ENCODE results near the gene DIP2B. TPM values are rescaled to one million over a fixed set of nuclear protein-coding genes. Genes with fewer than 3 reads are reported as not detected.

The DIP2B gene
- total RNA-seq, 2 experiments from 2014 or later = 17.0 to 24.1 TPM

- no peak overlapping the region for H3K27ac ChIP-seq (ENCODE audit: low read depth, low read length, poor library complexity, severe bottlenecking)
- no peaks in the 10 kb centered on the region for H3K9me2 ChIP-seq (ENCODE audit: insufficient read depth, low read length)
- H2AFZ ChIP-seq (ENCODE audit: low read length) = no peak overlapping the region
- peaks cover 45% of the 10 kb centered on the region for H3K36me3 ChIP-seq (ENCODE audit: insufficient read depth, low read length)
- H3K4me2 ChIP-seq (ENCODE audit: low read length) = no peak overlapping the region
- no peak for DNase-seq (ENCODE audit: low spot score)
- no peaks in the 10 kb centered on the region for H3K9me3 ChIP-seq (ENCODE audit: low read length)
- H3K4me3 ChIP-seq (ENCODE audit: low read depth, low read length, poor library complexity, severe bottlenecking) = no peak overlapping the region
- POLR2A ChIA-PET = no interaction called here
- TF ChIP-seq, protein P1, sequence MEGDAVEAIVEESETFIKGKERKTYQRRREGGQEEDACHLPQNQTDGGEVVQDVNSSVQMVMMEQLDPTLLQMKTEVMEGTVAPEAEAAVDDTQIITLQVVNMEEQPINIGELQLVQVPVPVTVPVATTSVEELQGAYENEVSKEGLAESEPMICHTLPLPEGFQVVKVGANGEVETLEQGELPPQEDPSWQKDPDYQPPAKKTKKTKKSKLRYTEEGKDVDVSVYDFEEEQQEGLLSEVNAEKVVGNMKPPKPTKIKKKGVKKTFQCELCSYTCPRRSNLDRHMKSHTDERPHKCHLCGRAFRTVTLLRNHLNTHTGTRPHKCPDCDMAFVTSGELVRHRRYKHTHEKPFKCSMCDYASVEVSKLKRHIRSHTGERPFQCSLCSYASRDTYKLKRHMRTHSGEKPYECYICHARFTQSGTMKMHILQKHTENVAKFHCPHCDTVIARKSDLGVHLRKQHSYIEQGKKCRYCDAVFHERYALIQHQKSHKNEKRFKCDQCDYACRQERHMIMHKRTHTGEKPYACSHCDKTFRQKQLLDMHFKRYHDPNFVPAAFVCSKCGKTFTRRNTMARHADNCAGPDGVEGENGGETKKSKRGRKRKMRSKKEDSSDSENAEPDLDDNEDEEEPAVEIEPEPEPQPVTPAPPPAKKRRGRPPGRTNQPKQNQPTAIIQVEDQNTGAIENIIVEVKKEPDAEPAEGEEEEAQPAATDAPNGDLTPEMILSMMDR (conservative IDR thresholded peaks at IDR 0.05; ENCODE audit: low read length) = no peak
- TF ChIP-seq EZH2phosphoT487 (IDR thresholded peaks at IDR 0.05; ENCODE audit: borderline replicate concordance, low read depth, low read length) = no peak
- CTCF ChIA-PET (ENCODE audit: unreplicated experiment) = no interaction called here
- intact Hi-C loops (cut with micrococcal nuclease; ENCODE audit: unreplicated experiment) = no loop called here
- no TSS peak for BruUV-seq (replicated peaks)
- H3K4me1 ChIP-seq (ENCODE audit: insufficient read depth, low read length, poor library complexity, severe bottlenecking) = no peaks in the 10 kb centered on the region
- no peaks in the 10 kb centered on the region for H4K20me1 ChIP-seq (ENCODE audit: insufficient read depth, low read length)
- no peaks in the 10 kb centered on the region for H3K79me2 ChIP-seq (ENCODE audit: insufficient read depth, low read depth, low read length)
Observed at GRCh38 chr12:50706606-50707005, 201.8 kb downstream of the DIP2B start.

DNA sequence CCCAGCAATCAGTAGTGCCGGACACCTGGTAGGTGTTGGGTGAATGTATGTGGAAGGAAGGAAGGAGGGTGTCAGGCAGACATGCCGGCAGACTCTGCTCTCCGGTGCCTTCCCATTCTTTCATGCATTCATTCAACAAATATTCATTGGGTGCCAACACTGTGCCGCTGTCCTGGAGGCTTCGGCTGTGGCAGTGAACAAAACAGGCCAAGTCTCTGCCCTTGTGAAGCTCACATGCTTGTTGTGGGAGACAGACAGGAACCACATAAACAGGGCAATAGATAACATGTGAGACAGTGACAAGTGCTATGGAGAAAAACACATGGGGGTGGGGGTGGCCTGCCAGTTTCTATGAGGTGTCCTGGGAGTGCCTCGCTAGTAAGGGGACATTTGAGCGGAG, 202.6 kb downstream of the DIP2B start:
- intact Hi-C loops (cut with micrococcal nuclease; ENCODE audit: unreplicated experiment) = no loop called here

DNA sequence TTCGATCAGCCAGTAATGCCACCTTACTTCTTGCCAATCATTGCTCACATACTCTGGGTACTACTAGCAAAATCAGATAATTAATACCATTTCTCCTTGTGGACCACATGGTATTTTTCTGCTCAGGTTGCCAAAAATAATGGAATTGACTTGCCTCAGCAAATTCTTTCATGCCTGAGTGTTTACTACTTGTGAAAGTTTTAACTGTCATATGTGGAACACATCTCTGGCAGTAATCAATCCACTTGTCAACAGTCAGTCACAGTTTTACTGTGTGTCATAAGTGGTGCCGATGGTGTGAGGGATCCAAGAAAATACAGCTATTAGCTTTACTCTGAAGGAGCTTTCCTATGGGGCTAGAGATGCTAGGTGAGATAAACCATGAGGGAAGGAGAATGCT, 203.8 kb downstream of the DIP2B start:
- intact Hi-C loops (cut with micrococcal nuclease; ENCODE audit: unreplicated experiment) = no loop called here
- H3K4me2 ChIP-seq (ENCODE audit: low read length) = no peak overlapping the region
- ChIA-PET POLR2A (no interaction called here), CTCF (ENCODE audit: unreplicated experiment) (no interaction called here)
- no peaks in the 10 kb centered on the region for H3K9me3 ChIP-seq (ENCODE audit: low read length)
- no peak for TF ChIP-seq EZH2phosphoT487 (IDR thresholded peaks at IDR 0.05; ENCODE audit: borderline replicate concordance, low read depth, low read length)
- TF ChIP-seq, protein P1 (conservative IDR thresholded peaks at IDR 0.05; ENCODE audit: low read length) = no peak
- H3K27ac ChIP-seq (ENCODE audit: low read depth, low read length, poor library complexity, severe bottlenecking) = no peak overlapping the region
- no peaks in the 10 kb centered on the region for H4K20me1 ChIP-seq (ENCODE audit: insufficient read depth, low read length)
- H3K4me1 ChIP-seq (ENCODE audit: insufficient read depth, low read length, poor library complexity, severe bottlenecking) = no peaks in the 10 kb centered on the region
- H3K36me3 ChIP-seq (ENCODE audit: insufficient read depth, low read length) = peaks cover 55% of the 10 kb centered on the region
- H2AFZ ChIP-seq (ENCODE audit: low read length) = no peak overlapping the region
- BruUV-seq (replicated peaks) = no TSS peak
- H3K79me2 ChIP-seq (ENCODE audit: insufficient read depth, low read depth, low read length) = no peaks in the 10 kb centered on the region
- DNase-seq (ENCODE audit: low spot score) = no peak
- H3K4me3 ChIP-seq (ENCODE audit: low read depth, low read length, poor library complexity, severe bottlenecking) = no peak overlapping the region
- no peaks in the 10 kb centered on the region for H3K9me2 ChIP-seq (ENCODE audit: insufficient read depth, low read length)

More for the DNA sequence above, 202.6 kb downstream of the DIP2B start:
- CTCF ChIA-PET (ENCODE audit: unreplicated experiment) = no interaction called here
- Histone ChIP-seq H3K4me2 (ENCODE audit: low read length) (no peak overlapping the region), H2AFZ (ENCODE audit: low read length) (no peak overlapping the region), H3K9me2 (ENCODE audit: insufficient read depth, low read length) (no peaks in the 10 kb centered on the region), H3K79me2 (ENCODE audit: insufficient read depth, low read depth, low read length) (no peaks in the 10 kb centered on the region), H4K20me1 (ENCODE audit: insufficient read depth, low read length) (no peaks in the 10 kb centered on the region), H3K27ac (ENCODE audit: low read depth, low read length, poor library complexity, severe bottlenecking) (no peak overlapping the region), H3K36me3 (ENCODE audit: insufficient read depth, low read length) (peaks cover 50% of the 10 kb centered on the region), H3K4me3 (ENCODE audit: low read depth, low read length, poor library complexity, severe bottlenecking) (no peak overlapping the region), H3K4me1 (ENCODE audit: insufficient read depth, low read length, poor library complexity, severe bottlenecking) (no peaks in the 10 kb centered on the region), H3K9me3 (ENCODE audit: low read length) (no peaks in the 10 kb centered on the region)
- no peak for TF ChIP-seq EZH2phosphoT487 (IDR thresholded peaks at IDR 0.05; ENCODE audit: borderline replicate concordance, low read depth, low read length)
- POLR2A ChIA-PET = no interaction called here
- no peak for DNase-seq (ENCODE audit: low spot score)
- no TSS peak for BruUV-seq (replicated peaks)
